OCI-LY1 (cell line): ENCODE data around the gene GOLGB1.

Experiments
- H2AFZ ChIP-seq: fragments of 200-600 bp; sonication (generic), shearing (Covaris generic); 2 replicates; pipeline ENCODE4 v1.6.0; 2014; ENCODE audit warnings: antibody characterized with exemption, mild to moderate bottlenecking, low read length
- H3F3A ChIP-seq: fragments of 200-600 bp; sonication (generic), shearing (Covaris generic); 2 replicates; pipeline ENCODE4 v1.6.0; 2014; ENCODE audit warnings: mild to moderate bottlenecking, antibody characterized with exemption, low read length, moderate library complexity; ENCODE audit not compliant: insufficient read depth
- H3K27ac ChIP-seq: fragments of 200-600 bp; sonication (generic); 2 replicates; pipeline ENCODE4 v1.5.1; 2014; ENCODE audit warnings: low read length, mixed run types, mild to moderate bottlenecking, low read depth; ENCODE audit not compliant: poor library complexity, severe bottlenecking
- H3K27me3 ChIP-seq: fragments of 200-600 bp; sonication (generic); 2 replicates; pipeline ENCODE4 v1.6.0; 2014; ENCODE audit warnings: antibody characterized with exemption, mild to moderate bottlenecking, low read length, moderate library complexity; ENCODE audit not compliant: insufficient read depth
- H3K36me3 ChIP-seq: fragments of 200-600 bp; sonication (generic); 2 replicates; pipeline ENCODE4 v1.6.1; 2014; ENCODE audit warnings: mild to moderate bottlenecking, antibody characterized with exemption, low read length, moderate library complexity, mixed read lengths; ENCODE audit not compliant: insufficient read depth
- H3K4me1 ChIP-seq: fragments of 200-600 bp; sonication (generic); 2 replicates; pipeline ENCODE4 v1.5.1; 2014; ENCODE audit warnings: mild to moderate bottlenecking, low read length, moderate library complexity; ENCODE audit not compliant: insufficient read depth, severe bottlenecking
- H3K4me2 ChIP-seq: fragments of 200-600 bp; sonication (generic), shearing (Covaris generic); 2 replicates; pipeline ENCODE4 v1.6.1; 2014; ENCODE audit warnings: low read length
- H3K4me3 ChIP-seq: fragments of 200-600 bp; sonication (generic); 2 replicates; pipeline ENCODE4 v1.5.1; 2014; ENCODE audit warnings: low read length, low read depth, mild to moderate bottlenecking, mixed read lengths; ENCODE audit not compliant: poor library complexity, severe bottlenecking
- H3K79me2 ChIP-seq: fragments of 200-600 bp; shearing (Covaris generic); 2 replicates; pipeline ENCODE4 v1.6.1; 2016; ENCODE audit warnings: mixed run types, low read length, mixed read lengths; ENCODE audit not compliant: insufficient read depth
- H3K9ac ChIP-seq: fragments of 200-600 bp; sonication (generic), shearing (Covaris generic); 2 replicates; pipeline ENCODE4 v1.6.1; 2014; ENCODE audit warnings: mild to moderate bottlenecking, low read length, mixed read lengths
- H3K9me2 ChIP-seq: fragments of 200-600 bp; sonication (generic), shearing (Covaris generic); 2 replicates; pipeline ENCODE4 v1.6.1; 2014; ENCODE audit warnings: low read depth, mild to moderate bottlenecking, low read length, mixed read lengths
- H3K9me3 ChIP-seq: fragments of 200-600 bp; shearing (Covaris generic); 2 replicates; pipeline ENCODE4 v1.6.1; 2014; ENCODE audit warnings: low read length, mixed read lengths
- H4K20me1 ChIP-seq: fragments of 200-600 bp; sonication (generic), shearing (Covaris generic); 2 replicates; pipeline ENCODE4 v1.6.0; 2016; ENCODE audit warnings: mild to moderate bottlenecking, low read length; ENCODE audit not compliant: insufficient read depth
- CTCF ChIP-seq: fragments of 200-600 bp; sonication (generic), shearing (Covaris generic); IDR thresholded peaks from 2 replicates; pipeline ENCODE4 v1.5.1; 2017; ENCODE audit warnings: mild to moderate bottlenecking, antibody characterized with exemption, low read length, moderate library complexity, mixed read lengths
- EZH2 ChIP-seq: fragments of 200-600 bp; sonication (generic), shearing (Covaris generic); IDR thresholded peaks from 2 replicates; pipeline ENCODE4 v1.8.0; 2017; ENCODE audit warnings: borderline replicate concordance, mixed run types, mild to moderate bottlenecking, antibody characterized with exemption, low read length, moderate library complexity, mixed read lengths

The GOLGB1 gene

DNA sequence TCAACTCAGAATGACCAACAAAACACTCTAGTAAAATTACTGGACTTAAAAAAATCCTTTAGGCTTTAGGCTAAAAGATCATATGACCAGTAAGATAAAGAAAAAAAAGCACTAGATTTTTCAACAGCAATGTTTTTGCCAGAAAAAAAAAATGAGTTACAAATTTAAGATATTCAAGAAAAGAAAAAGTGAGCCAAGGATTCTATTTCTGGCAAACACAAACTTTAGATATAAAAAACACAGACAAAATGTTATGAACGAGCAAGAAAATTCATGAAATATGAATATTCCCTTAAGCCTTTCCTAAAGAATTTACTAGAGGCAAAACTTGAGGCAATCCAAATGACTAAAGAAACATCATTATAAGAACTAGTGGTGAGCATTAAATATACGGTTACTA, 8.6 kb downstream of the GOLGB1 start:
- H3K4me2 ChIP-seq: no peak overlapping the region
- H3K79me2 ChIP-seq: peaks cover 12% of the 10 kb centered on the region; the same call in 1 of the 2 replicates
- no peaks in the 10 kb centered on the region for H3F3A ChIP-seq
- H3K9me3 ChIP-seq: no peaks in the 10 kb centered on the region; the same call in 1 of the 2 replicates
- H4K20me1 ChIP-seq: no peaks in the 10 kb centered on the region
- peaks cover 4% of the 10 kb centered on the region for H3K4me1 ChIP-seq
- H2AFZ ChIP-seq: no peak overlapping the region
- H3K9me2 ChIP-seq: no peaks in the 10 kb centered on the region
- no peak overlapping the region for H3K4me3 ChIP-seq
- no peaks in the 10 kb centered on the region for H3K36me3 ChIP-seq
- TF ChIP-seq EZH2: no peak
- TF ChIP-seq CTCF: no peak
- no peak overlapping the region for H3K9ac ChIP-seq
- no peak overlapping the region for H3K27ac ChIP-seq
- H3K27me3 ChIP-seq: no peaks in the 10 kb centered on the region

- H2AFZ ChIP-seq: no peak overlapping the region
- H3K4me3 ChIP-seq: no peak overlapping the region
- H3K79me2 ChIP-seq: peaks cover 12% of the 10 kb centered on the region; the same call in 1 of the 2 replicates
- H3F3A ChIP-seq: no peaks in the 10 kb centered on the region
- H3K27ac ChIP-seq: no peak overlapping the region
- no peak overlapping the region for H3K4me2 ChIP-seq
- no peaks in the 10 kb centered on the region for H3K9me2 ChIP-seq
- no peaks in the 10 kb centered on the region; the same call in 1 of the 2 replicates for H3K9me3 ChIP-seq
- TF ChIP-seq CTCF: no peak
- no peak for TF ChIP-seq EZH2
- H3K4me1 ChIP-seq: peaks cover 4% of the 10 kb centered on the region
- no peaks in the 10 kb centered on the region for H3K27me3 ChIP-seq
- no peaks in the 10 kb centered on the region for H4K20me1 ChIP-seq
- no peak overlapping the region for H3K9ac ChIP-seq
- no peaks in the 10 kb centered on the region for H3K36me3 ChIP-seq
These were observed 9.6 kb downstream of the GOLGB1 start for GRCh38 chr3:121739902-121740301.

DNA sequence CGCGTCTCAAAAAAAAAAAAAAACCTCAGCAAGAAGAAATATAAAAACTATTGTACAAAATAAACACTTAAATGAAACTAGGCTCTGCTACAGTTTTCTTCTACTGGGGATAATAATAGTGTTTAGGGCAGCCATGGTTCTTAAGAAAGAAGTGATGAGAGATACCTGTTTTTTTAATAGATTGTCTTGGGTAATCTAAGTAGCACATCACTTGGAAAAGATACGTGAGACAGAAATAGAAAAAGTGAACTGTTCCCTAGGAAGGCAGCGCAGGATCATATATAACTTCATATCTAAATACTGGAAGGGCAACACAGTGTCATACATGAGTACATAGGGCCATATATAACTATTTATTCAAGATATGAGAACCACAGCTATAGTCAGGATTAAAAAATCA, 11.9 kb downstream of the GOLGB1 start:
- H3K9me3 ChIP-seq: no peaks in the 10 kb centered on the region; the same call in 1 of the 2 replicates
- no peaks in the 10 kb centered on the region for H4K20me1 ChIP-seq
- H3K9ac ChIP-seq: no peak overlapping the region
- H3K79me2 ChIP-seq: peaks cover 12% of the 10 kb centered on the region; the same call in 1 of the 2 replicates
- peaks cover 4% of the 10 kb centered on the region for H3K4me1 ChIP-seq
- TF ChIP-seq CTCF (no peak), EZH2 (no peak)
- H3F3A ChIP-seq: no peaks in the 10 kb centered on the region
- H3K4me3 ChIP-seq: no peak overlapping the region
- no peaks in the 10 kb centered on the region for H3K36me3 ChIP-seq
- H3K4me2 ChIP-seq: no peak overlapping the region
- no peaks in the 10 kb centered on the region for H3K9me2 ChIP-seq
- no peaks in the 10 kb centered on the region for H3K27me3 ChIP-seq
- no peak overlapping the region for H2AFZ ChIP-seq
- no peak overlapping the region for H3K27ac ChIP-seq
